Fibroblast of lung (primary cell): Measurements from ENCODE around the gene OSBPL9. TPM values are rescaled to one million over a fixed set of nuclear protein-coding genes. Genes with fewer than 3 reads are reported as not detected.
"Not testable (repeated sequence)": the region's sequence is repeated elsewhere in the genome, so short reads cannot be mapped to it uniquely, and the experiment has no call there.

Experiments used
- DNase-seq, 2 donors: peaks; one replicate each; pipeline versions ENCODE4 v3.0.0 to v3.0.0-alpha.2; 2010; ENCODE audit warnings: low read depth in 2 of 2
- H2AFZ ChIP-seq: 2 replicates; pipeline ENCODE4 v1.5.1; 2012; ENCODE audit warnings: low read length, control low read depth, inconsistent platforms
- H3K27ac ChIP-seq: 2 replicates; pipeline ENCODE4 v1.5.1; 2011; ENCODE audit warnings: low read length, control low read depth; ENCODE audit not compliant: insufficient read depth
- H3K27me3 ChIP-seq: 2 replicates; pipeline ENCODE4 v1.5.1; 2011; ENCODE audit warnings: mild to moderate bottlenecking, low read length; ENCODE audit not compliant: control insufficient read depth, insufficient read depth
- H3K36me3 ChIP-seq: 2 replicates; pipeline ENCODE4 v1.5.1; 2011; ENCODE audit warnings: low read length; ENCODE audit not compliant: control insufficient read depth, insufficient read depth
- H3K4me1 ChIP-seq: 2 replicates; pipeline ENCODE4 v1.5.1; 2011; ENCODE audit warnings: low read length; ENCODE audit not compliant: control insufficient read depth, insufficient read depth; ENCODE audit errors: extremely low read depth
- H3K4me2 ChIP-seq: 2 replicates; pipeline ENCODE4 v1.5.1; 2011; ENCODE audit warnings: low read length, control low read depth; ENCODE audit not compliant: insufficient read depth; ENCODE audit errors: extremely low read depth
- H3K4me3 ChIP-seq, 4 experiments: fragments of 200-600 bp in 1 of 4; sonication (generic) in 1 of 4; replicated peaks in 1 of 4; 2 replicates each; pipeline ENCODE4 v1.5.1; 2011 to 2016; ENCODE audit warnings: low read length in 4 of 4, low read depth in 3 of 4, mild to moderate bottlenecking in 3 of 4, control low read depth in 2 of 4, inconsistent platforms in 1 of 4, mixed read lengths in 1 of 4; ENCODE audit not compliant: insufficient read depth in 1 of 4; ENCODE audit errors: control extremely low read depth in 1 of 4
- H3K79me2 ChIP-seq: 2 replicates; pipeline ENCODE4 v1.5.1; 2012; ENCODE audit warnings: mild to moderate bottlenecking, low read length, inconsistent platforms; ENCODE audit not compliant: control insufficient read depth, insufficient read depth
- H3K9ac ChIP-seq: 2 replicates; pipeline ENCODE4 v1.5.1; 2011; ENCODE audit warnings: mild to moderate bottlenecking, low read length, control low read depth; ENCODE audit not compliant: insufficient read depth
- H3K9me3 ChIP-seq: 2 replicates; pipeline ENCODE4 v1.5.1; 2012; ENCODE audit warnings: low read depth, low read length; ENCODE audit not compliant: control insufficient read depth, insufficient read depth
- H4K20me1 ChIP-seq: 2 replicates; pipeline ENCODE4 v1.5.1; 2011; ENCODE audit warnings: low read length; ENCODE audit not compliant: control insufficient read depth, insufficient read depth; ENCODE audit errors: extremely low read depth
- EZH2 ChIP-seq: IDR thresholded peaks from 2 replicates; pipeline ENCODE4 v1.5.1; 2012; ENCODE audit warnings: low read length, control low read depth, mild to moderate bottlenecking; ENCODE audit errors: missing control alignments
- polyA plus RNA-seq, 2 donors: library from polyadenylated mRNA; depleted of rRNA in 1 of 2; stranded (reverse) in 1 of 2; unstranded in 1 of 2; fragments of >200 nt; gene quantifications; 2 replicates each; pipeline ENCODE4 v1.2.1, GENCODE V29; 2011 to 2012; ENCODE audit warnings: missing spikeins in 1 of 2
- total RNA-seq: library from RNA; depleted of rRNA; stranded (reverse); fragments of >200 nt; gene quantifications from 2 replicates; pipeline ENCODE4 v1.2.1, GENCODE V29; 2014
- TF ChIP-seq, protein P1 (sequence below), 2 donors: IDR thresholded peaks in 1 of 2; conservative IDR thresholded peaks in 1 of 2; 1 replicate in 1 of 2; 2 replicates in 1 of 2; pipeline ENCODE4 v1.5.1; 2011 to 2012; ENCODE audit warnings: low read length in 2 of 2, control low read depth in 1 of 2, inconsistent platforms in 1 of 2, low read depth in 1 of 2, mild to moderate bottlenecking in 1 of 2

OSBPL9 gene
- total and polyA plus RNA-seq, 2 donors (not counting 1 experiment from before 2014, with no cell fraction given): 62.5 to 90.7 TPM

- Histone ChIP-seq H2AFZ (no peak overlapping the region), H3K4me2 (no peak overlapping the region), H3K27ac (no peak overlapping the region), H3K79me2 (no peaks in the 10 kb centered on the region), H3K9me3 (no peaks in the 10 kb centered on the region), H3K4me3 (no peak overlapping the region), H3K4me1 (no peaks in the 10 kb centered on the region), H3K27me3 (no peaks in the 10 kb centered on the region), H4K20me1 (no peaks in the 10 kb centered on the region), H3K36me3 (no peaks in the 10 kb centered on the region), H3K9ac (no peak overlapping the region)
- TF ChIP-seq EZH2: no peak
- TF ChIP-seq, protein P1, sequence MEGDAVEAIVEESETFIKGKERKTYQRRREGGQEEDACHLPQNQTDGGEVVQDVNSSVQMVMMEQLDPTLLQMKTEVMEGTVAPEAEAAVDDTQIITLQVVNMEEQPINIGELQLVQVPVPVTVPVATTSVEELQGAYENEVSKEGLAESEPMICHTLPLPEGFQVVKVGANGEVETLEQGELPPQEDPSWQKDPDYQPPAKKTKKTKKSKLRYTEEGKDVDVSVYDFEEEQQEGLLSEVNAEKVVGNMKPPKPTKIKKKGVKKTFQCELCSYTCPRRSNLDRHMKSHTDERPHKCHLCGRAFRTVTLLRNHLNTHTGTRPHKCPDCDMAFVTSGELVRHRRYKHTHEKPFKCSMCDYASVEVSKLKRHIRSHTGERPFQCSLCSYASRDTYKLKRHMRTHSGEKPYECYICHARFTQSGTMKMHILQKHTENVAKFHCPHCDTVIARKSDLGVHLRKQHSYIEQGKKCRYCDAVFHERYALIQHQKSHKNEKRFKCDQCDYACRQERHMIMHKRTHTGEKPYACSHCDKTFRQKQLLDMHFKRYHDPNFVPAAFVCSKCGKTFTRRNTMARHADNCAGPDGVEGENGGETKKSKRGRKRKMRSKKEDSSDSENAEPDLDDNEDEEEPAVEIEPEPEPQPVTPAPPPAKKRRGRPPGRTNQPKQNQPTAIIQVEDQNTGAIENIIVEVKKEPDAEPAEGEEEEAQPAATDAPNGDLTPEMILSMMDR (conservative IDR thresholded peaks at IDR 0.05 in 1 of 2, IDR thresholded peaks at IDR 0.05 in 1 of 2; ENCODE audit: low read depth in 1 of 2, low read length in 2 of 2): no peak
- no peak for DNase-seq
Observed at GRCh38 chr1:51600965-51601364, 15.9 kb upstream of the OSBPL9 start.

- no peak overlapping the region for H3K27ac ChIP-seq
- DNase-seq: no peak
- no peak overlapping the region for H2AFZ ChIP-seq
Observed at GRCh38 chr1:51605961-51606723, 10.8 kb upstream of the OSBPL9 start.

GRCh38 chr1:51607681-51608095, 9.2 kb upstream of the OSBPL9 start:
- peak in 1 of 2 donors; percentile 62 for DNase-seq

More at GRCh38 chr1:51605961-51606723, 10.8 kb upstream of the OSBPL9 start:
- H4K20me1 ChIP-seq: no peaks in the 10 kb centered on the region
- no peak overlapping the region for H3K4me2 ChIP-seq
- H3K27me3 ChIP-seq: no peaks in the 10 kb centered on the region
- no peaks in the 10 kb centered on the region for H3K79me2 ChIP-seq
- no peak overlapping the region for H3K9ac ChIP-seq
- no peak overlapping the region for H3K4me3 ChIP-seq
- H3K4me1 ChIP-seq: no peaks in the 10 kb centered on the region
- no peaks in the 10 kb centered on the region for H3K36me3 ChIP-seq
- TF ChIP-seq, protein P1 (conservative IDR thresholded peaks at IDR 0.05 in 1 of 2, IDR thresholded peaks at IDR 0.05 in 1 of 2; ENCODE audit: low read depth in 1 of 2, low read length in 2 of 2): no peak
- no peak for TF ChIP-seq EZH2
- H3K9me3 ChIP-seq: no peaks in the 10 kb centered on the region

GRCh38 chr1:51610104-51610503, 6.8 kb upstream of the OSBPL9 start:
- DNase-seq, H4K20me1 ChIP-seq, H3K9ac ChIP-seq, H3K4me3 ChIP-seq, H3K4me1 ChIP-seq, H2AFZ ChIP-seq, H3K27me3 ChIP-seq, H3K27ac ChIP-seq, H3K36me3 ChIP-seq, H3K4me2 ChIP-seq, H3K9me3 ChIP-seq, H3K79me2 ChIP-seq: not testable (repeated sequence)

More at GRCh38 chr1:51607681-51608095, 9.2 kb upstream of the OSBPL9 start:
- H3K4me3 ChIP-seq: no peak overlapping the region
- H4K20me1 ChIP-seq: no peaks in the 10 kb centered on the region
- H2AFZ ChIP-seq: no peak overlapping the region
- no peak overlapping the region for H3K4me2 ChIP-seq
- peaks cover 4% of the 10 kb centered on the region for H3K4me1 ChIP-seq
- no peaks in the 10 kb centered on the region for H3K79me2 ChIP-seq
- H3K9ac ChIP-seq: no peak overlapping the region
- H3K36me3 ChIP-seq: no peaks in the 10 kb centered on the region
- no peaks in the 10 kb centered on the region for H3K9me3 ChIP-seq
- H3K27me3 ChIP-seq: no peaks in the 10 kb centered on the region
- TF ChIP-seq EZH2: no peak
- TF ChIP-seq, protein P1 (conservative IDR thresholded peaks at IDR 0.05 in 1 of 2, IDR thresholded peaks at IDR 0.05 in 1 of 2; ENCODE audit: low read depth in 1 of 2, low read length in 2 of 2): no peak
- no peak overlapping the region for H3K27ac ChIP-seq
